Aorta (tissue), 5 donors: Measurements from ENCODE around the gene PIK3R5. TPM values are rescaled to one million over a fixed set of nuclear protein-coding genes. Genes with fewer than 3 reads are reported as not detected.
"Not testable (repeated sequence)": the region's sequence is repeated elsewhere in the genome, so short reads cannot be mapped to it uniquely, and the experiment has no call there.

Experiments
- ATAC-seq: fragments of 200-7000 bp; cut with Tn5 transposase; one replicate; pipeline ENCODE4 v1.9.1; 2022; ENCODE audit warnings: moderate library complexity; ENCODE audit not compliant: low FRiP score
- DNase-seq, 2 donors: peaks; one replicate each; pipeline ENCODE4 v3.0.0-alpha.2; 2020
- H3K27ac ChIP-seq, 2 donors: one replicate each; pipeline ENCODE4 v1.5.1; 2013; ENCODE audit warnings: low read length in 2 of 2, mild to moderate bottlenecking in 2 of 2, moderate library complexity in 2 of 2, control low read depth in 1 of 2, inconsistent platforms in 1 of 2, low read depth in 1 of 2
- H3K27me3 ChIP-seq, 2 donors: one replicate each; pipeline ENCODE4 v1.6.1; 2013; ENCODE audit warnings: control low read depth in 1 of 2, low read length in 1 of 2, mild to moderate bottlenecking in 1 of 2, moderate library complexity in 1 of 2; ENCODE audit not compliant: insufficient read depth in 2 of 2, control insufficient read depth in 1 of 2
- H3K36me3 ChIP-seq, 2 donors: one replicate each; pipeline ENCODE4 v1.6.1; 2013; ENCODE audit warnings: control low read depth in 1 of 2, low read length in 1 of 2, mild to moderate bottlenecking in 1 of 2; ENCODE audit not compliant: insufficient read depth in 2 of 2, control insufficient read depth in 1 of 2
- H3K4me1 ChIP-seq, 2 donors: one replicate each; pipeline ENCODE4 v1.6.1; 2013; ENCODE audit warnings: low read length in 2 of 2, control low read depth in 1 of 2, mild to moderate bottlenecking in 1 of 2, moderate library complexity in 1 of 2; ENCODE audit not compliant: insufficient read depth in 2 of 2, control insufficient read depth in 1 of 2
- H3K4me3 ChIP-seq, 2 donors: one replicate each; pipeline ENCODE4 v1.5.1; 2013; ENCODE audit warnings: low read length in 2 of 2, control low read depth in 1 of 2, mild to moderate bottlenecking in 1 of 2
- H3K9me3 ChIP-seq: one replicate; pipeline ENCODE4 v1.6.1; 2013; ENCODE audit warnings: mild to moderate bottlenecking, low read length; ENCODE audit not compliant: control insufficient read depth
- WGBS, 2 donors: extraction: QIAGEN DNeasy Blood & Tissue Kit; methylation state at CpG; one replicate each; pipeline ENCODE4 v1.1.7; 2013; 5-methylcytosine and 5-hydroxymethylcytosine counted together
- intact Hi-C, 2 donors: fragments of 100-400 bp; cut with DNase I; formaldehyde crosslinking; loops; one replicate each; pipeline versions ENCODE4 v1.14.2 to v1.15.0; 2022
- polyA plus RNA-seq, 2 donors: library from polyadenylated mRNA; stranded (reverse); fragments of 200-250 nt; gene quantifications; one replicate each; pipeline ENCODE4 v1.2.3, GENCODE V29; 2013
- total RNA-seq, 2 donors: library from RNA; stranded (reverse); fragmentation: NEBNext Ultra II Directional; extraction: Animal tissue kit (Norgen Biotek cat#: 25700); gene quantifications; one replicate each; pipeline ENCODE4 v1.2.1, GENCODE V29; 2021
- donor health status: healthy with polysubstance abuse.
- donor health status: Bipolar disorder and iron deficiency.
- donor health status: DM: no; HTN: no; CAD: no.
- donor health status: DM: no; HTN: no; CAD: no.
- donor health status: DM: yes; HTN: yes; CAD: no.

The PIK3R5 gene
- total and polyA plus RNA-seq, 4 donors: 1.4 to 18.5 (median 13.4) TPM

GRCh38 chr17:8859804-8860430 is 105.6 kb downstream of the PIK3R5 start:
- Histone ChIP-seq H3K4me1 (no peaks in the 10 kb centered on the region), H3K9me3 (no peaks in the 10 kb centered on the region), H3K4me3 (no peak overlapping the region), H3K27me3 (no peaks in the 10 kb centered on the region), H3K36me3 (no peaks in the 10 kb centered on the region), H3K27ac (no peak overlapping the region)
- ATAC-seq (no peak), DNase-seq (peak in 1 of 2 donors; percentile 57)
- WGBS, 2 donors: 92 to 93% methylated on average over 14 of the region's 14 CpGs
- intact Hi-C loops: no loop called here

GRCh38 chr17:8859027-8859803 is 106.3 kb downstream of the PIK3R5 start:
- ATAC-seq: no peak
- Histone ChIP-seq H3K27me3 (no peaks in the 10 kb centered on the region), H3K4me1 (no peaks in the 10 kb centered on the region), H3K36me3 (no peaks in the 10 kb centered on the region), H3K9me3 (no peaks in the 10 kb centered on the region), H3K27ac (no peak overlapping the region), H3K4me3 (no peak overlapping the region)
- 93 to 94% methylated on average over 11 of the region's 11 CpGs for WGBS, 2 donors
- peak in 1 of 2 donors; percentile 42 for DNase-seq
- intact Hi-C loops: no loop called here

- no peak for ATAC-seq
- H3K4me3 ChIP-seq: no peak overlapping the region
- DNase-seq: peak in 1 of 2 donors; percentile 33
Observed at GRCh38 chr17:8857919-8858318, 107.6 kb downstream of the PIK3R5 start.

GRCh38 chr17:8856869-8857575 is 108.5 kb downstream of the PIK3R5 start:
- intact Hi-C loops: no loop called here
- H3K36me3 ChIP-seq: no peaks in the 10 kb centered on the region
- no peak for ATAC-seq

More at GRCh38 chr17:8857919-8858318, 107.6 kb downstream of the PIK3R5 start:
- Histone ChIP-seq H3K4me1 (no peaks in the 10 kb centered on the region), H3K9me3 (no peaks in the 10 kb centered on the region), H3K27me3 (no peaks in the 10 kb centered on the region), H3K36me3 (no peaks in the 10 kb centered on the region), H3K27ac (no peak overlapping the region)
- intact Hi-C loops: no loop called here
- WGBS, 2 donors: 27 to 34% methylated on average over 5 of the region's 5 CpGs

GRCh38 chr17:8856205-8856603 is 109.3 kb downstream of the PIK3R5 start:
- 92 to 93% methylated on average over 6 of the region's 6 CpGs for whole genome bisulfite sequencing, 2 donors
- H3K27me3 ChIP-seq, H3K36me3 ChIP-seq, H3K9me3 ChIP-seq, H3K27ac ChIP-seq, intact Hi-C loops, ATAC-seq, H3K4me3 ChIP-seq, H3K4me1 ChIP-seq: not testable (repeated sequence)
- peak in 1 of 2 donors; percentile 15 for DNase-seq

More at GRCh38 chr17:8856869-8857575, 108.5 kb downstream of the PIK3R5 start:
- no peaks in the 10 kb centered on the region for H3K9me3 ChIP-seq
- DNase-seq: peak in 1 of 2 donors; percentile 24
- H3K27me3 ChIP-seq: no peaks in the 10 kb centered on the region
- no peak overlapping the region for H3K4me3 ChIP-seq
- 31% methylated on average over 14 of the region's 14 CpGs for WGBS, 2 donors
- H3K4me1 ChIP-seq: no peaks in the 10 kb centered on the region
- no peak overlapping the region for H3K27ac ChIP-seq

- no peaks in the 10 kb centered on the region for H3K9me3 ChIP-seq
- H3K27me3 ChIP-seq: no peaks in the 10 kb centered on the region
- no peak overlapping the region for H3K4me3 ChIP-seq
- 65 to 75% methylated on average over 17 of the region's 17 CpGs for WGBS, 2 donors
- ATAC-seq (no peak), DNase-seq (no peak)
- H3K27ac ChIP-seq: no peak overlapping the region
- intact Hi-C loops: no loop called here
- H3K36me3 ChIP-seq: no peaks in the 10 kb centered on the region
- no peaks in the 10 kb centered on the region for H3K4me1 ChIP-seq
Observed at GRCh38 chr17:8855477-8856204, 109.9 kb downstream of the PIK3R5 start.

- H3K36me3 ChIP-seq: no peaks in the 10 kb centered on the region
- ATAC-seq (no peak), DNase-seq (no peak)
- H3K27ac ChIP-seq: no peak overlapping the region
- intact Hi-C loops: no loop called here
- no peaks in the 10 kb centered on the region for H3K9me3 ChIP-seq
- WGBS, 2 donors: 92 to 93% methylated on average over 5 of the region's 5 CpGs
- H3K27me3 ChIP-seq: no peaks in the 10 kb centered on the region
- H3K4me1 ChIP-seq: no peaks in the 10 kb centered on the region
- H3K4me3 ChIP-seq: no peak overlapping the region
Observed at GRCh38 chr17:8851600-8851999, 113.9 kb downstream of the PIK3R5 start.

- intact Hi-C loops: no loop called here
- H3K27ac ChIP-seq: no peak overlapping the region
- no peaks in the 10 kb centered on the region for H3K36me3 ChIP-seq
- WGBS, 2 donors: 83 to 84% methylated on average over 4 of the region's 4 CpGs
- H3K9me3 ChIP-seq: no peaks in the 10 kb centered on the region
- no peaks in the 10 kb centered on the region for H3K4me1 ChIP-seq
- no peak for ATAC-seq
- peak in 1 of 2 donors; percentile 33 for DNase-seq
- no peak overlapping the region for H3K4me3 ChIP-seq
- H3K27me3 ChIP-seq: no peaks in the 10 kb centered on the region
Observed at GRCh38 chr17:8849311-8850041, 116.0 kb downstream of the PIK3R5 start.
